Central memory CD4-positive, alpha-beta T cell (primary cell): ENCODE data around the gene FGGY.
"Not testable (repeated sequence)": the region's sequence is repeated elsewhere in the genome, so short reads cannot be mapped to it uniquely, and the experiment has no call there.

Experiments used
- DNase-seq: peaks from one replicate; pipeline ENCODE4 v3.0.0; 2022

The FGGY gene

DNA sequence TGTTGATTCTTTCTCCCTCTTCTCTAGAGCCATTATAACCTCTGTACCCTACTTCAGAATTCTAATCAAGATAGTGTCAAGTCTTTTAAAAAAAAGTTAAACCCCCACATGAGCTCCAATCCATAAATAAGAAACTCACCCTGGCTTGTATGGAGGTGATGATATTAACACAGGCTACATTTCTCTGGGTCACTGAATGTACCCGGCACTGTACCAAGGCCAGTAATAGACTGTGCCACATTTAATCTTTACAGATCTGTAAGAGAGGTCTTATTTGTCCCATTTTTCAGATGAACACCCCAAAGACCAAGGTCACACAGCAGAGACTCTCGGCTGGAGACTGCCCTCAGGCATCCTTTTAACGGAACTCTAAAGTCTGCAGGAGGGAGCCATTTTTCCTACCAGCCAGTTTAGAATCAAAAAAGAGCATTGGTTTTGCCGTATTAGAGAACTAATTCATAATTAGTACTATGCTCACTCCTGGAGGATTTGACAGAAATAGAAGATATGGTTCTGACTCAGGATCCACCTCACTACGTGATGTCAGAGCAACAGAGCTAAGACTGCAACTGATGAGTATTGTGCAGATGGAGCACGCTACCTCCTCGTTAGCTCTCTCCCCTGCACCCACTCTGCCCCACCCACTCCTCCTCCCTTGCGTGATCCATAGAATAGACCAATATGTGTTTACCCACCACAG lies 300.7 kb downstream of the FGGY start:
- no peak for DNase-seq

DNA sequence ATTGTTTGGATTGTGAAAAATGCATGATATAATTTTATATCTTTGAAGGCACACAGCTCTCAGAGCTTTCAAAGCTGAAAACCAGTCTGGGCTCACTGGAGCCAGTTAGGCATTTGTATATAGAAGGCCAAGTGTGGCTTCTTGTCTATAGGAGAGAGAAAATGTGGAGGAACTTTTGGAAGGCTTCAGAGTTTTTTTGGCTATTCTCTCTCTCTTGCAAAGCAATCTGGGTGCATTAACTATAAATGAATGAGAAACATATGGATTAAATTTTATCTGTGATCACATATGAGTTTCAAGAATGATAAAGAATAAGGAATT lies 301.2 kb downstream of the FGGY start:
- DNase-seq, result no peak

DNA sequence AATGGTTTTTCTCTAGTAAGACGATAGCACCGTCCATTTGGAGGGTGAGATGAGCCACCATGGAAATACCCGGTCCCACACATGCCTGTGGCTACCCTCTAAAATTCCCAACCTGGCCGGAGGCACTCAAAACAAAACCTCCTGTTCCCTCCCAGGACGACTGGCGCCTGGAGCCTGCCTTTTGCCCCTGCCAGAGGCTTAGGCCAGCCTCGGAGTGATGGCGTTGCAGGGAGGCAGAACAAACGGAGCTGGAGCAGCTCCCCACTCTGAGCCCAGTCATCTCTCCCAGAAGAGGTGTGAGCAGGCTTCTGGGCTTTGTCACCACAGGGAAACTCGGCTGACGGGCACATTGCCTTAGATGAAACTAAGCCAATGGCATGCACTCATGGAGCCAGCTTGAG lies 304.1 kb downstream of the FGGY start:
- no peak for DNase-seq

- DNase-seq, result no peak
These were observed 304.9 kb downstream of the FGGY start for GRCh38 chr1:59601811-59602210.

- no peak for DNase-seq
These were observed 307.3 kb downstream of the FGGY start for GRCh38 chr1:59604191-59604590.

DNA sequence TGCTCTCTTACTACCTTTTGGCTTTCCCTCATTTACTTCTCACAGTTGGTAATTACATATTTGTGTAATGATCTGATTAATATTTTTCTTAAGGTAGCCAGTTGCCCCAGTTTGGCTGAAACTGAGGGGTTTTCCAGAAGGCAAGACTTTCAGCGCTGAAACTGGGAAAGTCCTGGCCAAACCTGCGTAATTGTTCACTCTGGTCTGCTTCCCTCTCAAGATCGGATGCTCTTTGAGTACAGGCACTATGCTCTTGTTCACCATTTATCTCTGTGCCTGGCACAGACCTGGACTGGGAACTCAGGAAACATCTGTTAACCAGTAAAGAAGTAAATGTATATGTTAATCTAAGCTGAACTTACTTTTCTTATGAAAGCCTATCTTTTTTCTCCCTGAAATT lies 308.3 kb downstream of the FGGY start:
- DNase-seq, result no peak

GRCh38 chr1:59605761-59606160 lies 308.9 kb downstream of the FGGY start:
- no peak for DNase-seq

DNA sequence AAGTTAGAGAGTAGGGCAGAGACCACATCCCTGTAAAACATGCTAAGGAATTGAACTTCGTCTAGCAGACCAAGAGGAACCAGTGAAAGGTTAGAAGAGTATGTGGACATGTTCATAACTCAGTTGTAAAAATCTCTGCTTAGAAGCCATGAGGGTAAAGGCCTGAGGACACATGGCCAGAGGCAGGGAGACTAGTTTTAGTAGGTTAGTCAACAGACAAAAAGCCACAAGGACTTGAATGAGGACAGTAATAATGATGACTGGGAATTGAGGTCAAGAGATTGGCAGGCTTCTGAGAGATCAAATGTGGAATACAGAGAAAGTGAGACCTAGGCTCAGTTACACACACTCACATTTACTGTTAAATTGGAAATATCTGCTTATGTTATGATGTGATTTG lies 312.4 kb downstream of the FGGY start:
- no peak for DNase-seq

GRCh38 chr1:59610499-59610898 lies 313.6 kb downstream of the FGGY start:
- not testable (repeated sequence) for DNase-seq

- no peak for DNase-seq
These were observed 320.5 kb downstream of the FGGY start for GRCh38 chr1:59617434-59617833.

DNA sequence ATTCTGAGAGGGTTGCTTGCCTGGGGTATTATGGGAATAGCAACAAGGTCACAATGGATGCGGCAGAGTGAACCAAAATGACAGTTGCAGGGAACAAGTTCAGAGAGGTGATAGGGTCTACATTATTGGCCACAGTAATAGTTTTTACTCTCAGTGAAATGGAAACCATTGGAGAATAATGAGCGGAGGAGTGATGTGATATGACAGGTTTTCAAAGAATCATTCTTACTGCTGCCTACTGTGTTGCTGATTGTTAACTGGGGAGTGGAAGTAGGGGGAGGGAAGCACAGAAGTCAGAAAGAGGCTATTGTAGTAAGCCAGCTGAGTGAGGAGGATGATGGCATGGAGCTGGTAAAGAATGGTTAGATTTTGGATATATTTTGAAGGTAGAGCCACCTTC lies 322.7 kb downstream of the FGGY start:
- DNase-seq, result no peak

DNA sequence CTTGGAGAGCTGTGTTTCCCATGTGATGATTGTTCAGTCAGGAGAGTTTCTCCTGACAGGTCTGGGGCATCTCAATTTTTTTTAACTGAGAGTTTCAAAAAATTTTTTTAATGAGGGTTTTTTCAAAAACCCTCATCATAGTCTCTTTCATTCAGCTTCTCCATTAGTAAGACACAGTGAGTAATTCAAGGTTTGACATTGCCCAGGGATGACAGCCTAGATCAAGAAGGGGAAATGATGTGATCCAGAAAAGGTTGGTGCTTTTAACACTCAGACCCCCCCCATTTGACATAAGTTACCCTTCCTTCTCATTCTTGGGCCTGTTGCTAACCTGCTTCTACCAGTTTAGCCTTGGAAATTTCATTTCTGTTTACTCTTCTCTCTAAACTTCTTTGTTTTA lies 328.5 kb downstream of the FGGY start:
- no peak for DNase-seq

- DNase-seq, result no peak
These were observed 334.8 kb downstream of the FGGY start for GRCh38 chr1:59631561-59632255.

DNA sequence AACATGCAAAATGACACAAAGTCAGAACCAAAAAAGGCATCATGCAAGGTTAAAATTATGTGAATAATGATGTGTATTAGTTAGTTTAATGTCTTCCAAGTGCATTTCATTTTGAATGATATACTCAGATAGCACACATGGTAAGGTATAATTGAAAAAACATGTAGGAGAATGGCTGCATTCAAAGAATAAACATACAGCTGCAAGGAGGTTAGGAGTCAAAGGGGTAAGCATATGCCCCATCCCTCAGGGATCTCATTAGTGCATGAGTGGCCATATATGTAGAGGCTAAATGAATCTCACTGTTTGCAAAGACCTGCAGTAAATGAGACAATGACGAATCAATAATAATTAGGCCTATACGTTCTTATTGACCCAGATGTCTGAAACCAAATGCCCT lies 338.2 kb downstream of the FGGY start:
- no peak for DNase-seq

GRCh38 chr1:59638231-59638711 lies 341.4 kb downstream of the FGGY start:
- DNase-seq, result no peak

DNA sequence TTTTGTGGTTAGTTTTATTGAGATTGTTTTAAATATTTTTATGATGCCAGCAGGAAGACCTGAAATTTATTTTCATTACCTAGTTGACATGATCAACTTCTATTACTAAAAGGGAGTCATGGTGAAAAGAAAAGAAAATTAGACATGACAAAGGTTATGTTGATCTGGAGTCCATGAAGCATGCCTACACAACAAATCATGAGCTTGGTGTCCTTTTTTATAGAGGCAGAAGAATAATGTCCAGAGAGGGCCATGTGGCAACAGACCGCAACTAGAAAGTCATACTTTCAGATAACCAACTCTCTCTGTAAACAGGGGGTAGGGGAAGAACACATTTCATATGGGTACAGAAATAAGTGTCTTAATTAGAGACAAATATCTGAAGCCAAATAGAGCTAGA lies 342.4 kb downstream of the FGGY start:
- no peak for DNase-seq

DNA sequence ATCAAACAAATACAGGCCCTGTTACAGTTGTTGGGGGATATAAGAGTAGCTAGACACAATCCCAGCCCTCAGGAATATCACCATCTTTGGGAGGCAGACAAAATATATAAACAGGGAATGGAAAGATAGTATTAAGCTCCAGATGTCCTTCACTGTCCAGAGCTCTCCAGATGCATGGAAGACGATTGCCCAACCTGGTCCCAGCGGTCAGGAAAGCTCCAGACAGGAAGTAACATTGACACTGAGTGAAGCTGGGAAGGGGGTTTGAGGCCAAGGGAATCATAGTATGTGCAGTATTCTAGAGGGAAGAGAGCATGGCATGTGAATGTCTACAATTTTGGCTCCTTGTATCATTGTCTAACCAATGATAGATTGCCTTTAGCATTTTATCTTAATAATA lies 344.0 kb downstream of the FGGY start:
- DNase-seq, result no peak

- no peak for DNase-seq
These were observed 344.9 kb downstream of the FGGY start for GRCh38 chr1:59641836-59642235.

- DNase-seq, result no peak
These were observed 346.6 kb downstream of the FGGY start for GRCh38 chr1:59643526-59643925.

DNA sequence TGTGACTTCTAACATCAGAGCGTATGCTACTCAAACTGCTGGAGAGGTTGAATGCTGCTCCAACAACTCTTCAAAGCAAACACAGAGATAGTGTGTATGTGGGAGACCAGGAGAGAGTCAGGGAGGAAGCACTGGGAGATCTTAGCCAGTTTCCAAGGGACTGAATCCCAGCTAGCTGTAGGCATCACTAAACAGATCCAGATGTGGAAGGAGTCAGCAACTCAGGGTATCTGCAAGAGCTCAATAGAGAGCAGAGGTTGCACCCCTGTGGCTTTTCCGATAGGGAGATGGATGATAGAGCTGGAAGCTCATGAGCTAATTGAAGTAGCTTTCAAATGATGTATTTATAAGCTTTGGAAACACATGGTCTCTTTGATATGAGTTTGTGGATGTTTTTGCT lies 349.0 kb downstream of the FGGY start:
- DNase-seq, result no peak

- not testable (repeated sequence) for DNase-seq
These were observed 356.5 kb downstream of the FGGY start for GRCh38 chr1:59653142-59653958.

DNA sequence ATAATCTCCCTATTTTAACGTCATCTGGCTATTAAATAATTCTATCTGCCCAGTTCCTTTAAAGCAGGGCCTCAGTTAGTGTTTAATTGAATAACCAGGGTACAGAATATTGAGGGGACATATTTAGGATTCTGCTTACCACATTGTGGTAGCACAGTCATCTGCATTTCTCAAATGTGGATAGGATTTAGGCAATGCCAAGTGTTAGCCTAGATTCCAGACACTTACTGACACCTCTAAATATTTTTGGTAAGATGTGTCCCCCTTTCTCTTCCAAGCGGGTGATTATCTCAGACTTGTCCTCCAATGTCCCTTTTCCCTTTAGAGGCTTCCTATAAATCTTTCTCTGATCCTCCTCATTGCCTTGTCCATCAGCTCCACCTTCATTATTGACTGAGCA lies 357.1 kb downstream of the FGGY start:
- no peak for DNase-seq

GRCh38 chr1:59657873-59658465 lies 361.1 kb downstream of the FGGY start:
- no peak for DNase-seq

DNA sequence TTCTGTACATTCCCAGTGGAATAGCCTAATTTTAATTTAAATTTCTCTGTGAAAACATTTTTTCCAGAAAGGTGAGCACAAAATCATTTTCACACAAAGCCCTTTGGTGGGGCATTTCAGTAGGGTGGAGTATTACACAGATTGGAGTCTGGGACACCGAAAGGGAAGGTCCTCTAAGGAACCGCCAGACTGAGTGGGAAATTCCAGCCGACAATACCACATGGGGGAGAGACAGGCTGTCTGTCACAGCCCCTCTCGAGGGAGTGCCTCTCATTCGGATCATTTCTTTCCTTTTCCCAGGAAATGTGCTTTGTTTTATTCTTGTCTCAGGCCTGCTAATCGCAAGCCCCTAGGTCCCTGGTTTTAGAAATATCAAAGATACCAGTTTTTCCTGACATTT lies 367.3 kb downstream of the FGGY start:
- no peak for DNase-seq
